H9 (cell line): ENCODE measurements around the gene USP43. TPM values are rescaled to one million over a fixed set of nuclear protein-coding genes. Genes with fewer than 3 reads are reported as not detected.

Experiments used
- DNase-seq: peaks from one replicate; pipeline ENCODE4 v3.0.0-alpha.2; 2017
- H2AFZ ChIP-seq: one replicate; pipeline ENCODE4 v1.6.1; 2013; ENCODE audit warnings: mild to moderate bottlenecking, low read length, control low read depth, moderate library complexity
- H2AK5ac ChIP-seq: 2 replicates; pipeline ENCODE4 v1.6.1; 2013; ENCODE audit warnings: low read length, control low read depth, mixed read lengths; ENCODE audit not compliant: insufficient read length
- H2BK120ac ChIP-seq: one replicate; pipeline ENCODE4 v1.6.1; 2013; ENCODE audit warnings: low read depth, mild to moderate bottlenecking, low read length, control low read depth, inconsistent platforms; ENCODE audit not compliant: poor library complexity, severe bottlenecking
- H2BK12ac ChIP-seq: 2 replicates; pipeline ENCODE4 v1.6.1; 2013; ENCODE audit warnings: low read length, control low read depth, mixed read lengths, low read depth; ENCODE audit not compliant: insufficient read length
- H2BK15ac ChIP-seq: 2 replicates; pipeline ENCODE4 v1.6.1; 2013; ENCODE audit warnings: low read depth, low read length, control low read depth
- H2BK20ac ChIP-seq: one replicate; pipeline ENCODE4 v1.6.1; 2013; ENCODE audit warnings: low read depth, mild to moderate bottlenecking, low read length, control low read depth, inconsistent platforms; ENCODE audit not compliant: poor library complexity, severe bottlenecking
- H2BK5ac ChIP-seq: 2 replicates; pipeline ENCODE4 v1.6.1; 2013; ENCODE audit warnings: low read length, control low read depth, mixed read lengths; ENCODE audit not compliant: insufficient read length
- H3K14ac ChIP-seq: 2 replicates; pipeline ENCODE4 v1.6.1; 2013; ENCODE audit warnings: low read length, control low read depth; ENCODE audit not compliant: insufficient read depth
- H3K18ac ChIP-seq: 2 replicates; pipeline ENCODE4 v1.6.1; 2013; ENCODE audit warnings: low read depth, mild to moderate bottlenecking, mixed read lengths, low read length, control low read depth; ENCODE audit not compliant: insufficient read length
- H3K23ac ChIP-seq: 2 replicates; pipeline ENCODE4 v1.6.1; 2013; ENCODE audit warnings: low read length, control low read depth, mixed read lengths, low read depth; ENCODE audit not compliant: insufficient read length
- H3K23me2 ChIP-seq: 2 replicates; pipeline ENCODE4 v1.6.1; 2013; ENCODE audit warnings: low read depth, mild to moderate bottlenecking, mixed read lengths, low read length, control low read depth; ENCODE audit not compliant: insufficient read length, poor library complexity, severe bottlenecking
- H3K27ac ChIP-seq: 2 replicates; pipeline ENCODE4 v1.5.1; 2013; ENCODE audit warnings: low read length, control low read depth, mixed read lengths, low read depth; ENCODE audit not compliant: insufficient read length
- H3K27me3 ChIP-seq: 2 replicates; pipeline ENCODE4 v1.6.1; 2013; ENCODE audit warnings: low read length, control low read depth, inconsistent platforms; ENCODE audit not compliant: insufficient read depth
- H3K4ac ChIP-seq: 2 replicates; pipeline ENCODE4 v1.6.1; 2013; ENCODE audit warnings: low read depth, mild to moderate bottlenecking, control low read depth, inconsistent platforms, low read length, moderate library complexity
- H3K4me1 ChIP-seq: 2 replicates; pipeline ENCODE4 v1.6.1; 2013; ENCODE audit warnings: low read length, control low read depth, inconsistent platforms; ENCODE audit not compliant: insufficient read depth
- H3K4me2 ChIP-seq: 2 replicates; pipeline ENCODE4 v1.6.1; 2013; ENCODE audit warnings: low read length, control low read depth, mixed read lengths; ENCODE audit not compliant: insufficient read length, insufficient read depth
- H3K56ac ChIP-seq: 2 replicates; pipeline ENCODE4 v1.6.1; 2013; ENCODE audit warnings: low read depth, mild to moderate bottlenecking, mixed read lengths, low read length, control low read depth; ENCODE audit not compliant: insufficient read length
- H3K79me1 ChIP-seq: 2 replicates; pipeline ENCODE4 v1.6.1; 2013; ENCODE audit warnings: low read depth, mild to moderate bottlenecking, moderate library complexity, low read length, control low read depth, inconsistent platforms; ENCODE audit not compliant: insufficient read depth, poor library complexity, severe bottlenecking
- H3K79me2 ChIP-seq: 2 replicates; pipeline ENCODE4 v1.6.1; 2013; ENCODE audit warnings: low read length, control low read depth, inconsistent platforms; ENCODE audit not compliant: insufficient read depth
- H3K9ac ChIP-seq: 2 replicates; pipeline ENCODE4 v1.6.1; 2013; ENCODE audit warnings: low read length, control low read depth, mixed read lengths; ENCODE audit not compliant: insufficient read length; ENCODE audit errors: extremely low read depth
- H3K9me3 ChIP-seq: one replicate; pipeline ENCODE4 v1.6.1; 2013; ENCODE audit warnings: low read depth, low read length, inconsistent platforms; ENCODE audit not compliant: control insufficient read depth
- H3T11ph ChIP-seq: one replicate; pipeline ENCODE4 v1.6.1; 2013; ENCODE audit warnings: mild to moderate bottlenecking, low read length, control low read depth, inconsistent platforms
- H4K20me1 ChIP-seq: one replicate; pipeline ENCODE4 v1.6.1; 2013; ENCODE audit not compliant: control insufficient read depth, insufficient read length, insufficient read depth
- H4K5ac ChIP-seq: 2 replicates; pipeline ENCODE4 v1.6.1; 2013; ENCODE audit warnings: low read depth, mild to moderate bottlenecking, mixed read lengths, low read length, control low read depth; ENCODE audit not compliant: insufficient read length
- H4K8ac ChIP-seq: replicated peaks from 2 replicates; pipeline ENCODE4 v1.6.1; 2013; ENCODE audit warnings: low read length, control low read depth, mixed read lengths, low read depth; ENCODE audit not compliant: insufficient read length
- H4K91ac ChIP-seq: 2 replicates; pipeline ENCODE4 v1.6.1; 2013; ENCODE audit warnings: low read depth, mild to moderate bottlenecking, moderate library complexity, mixed read lengths, low read length, control low read depth; ENCODE audit not compliant: insufficient read length
- H3K27ac Mint-ChIP-seq, 3 experiments: 2 replicates in 2 of 3; 3 replicates in 1 of 3; pipeline ENCODE4 v1.8.0; 2020 to 2021; ENCODE audit warnings: mixed read lengths in 3 of 3, mild to moderate bottlenecking in 1 of 3, moderate library complexity in 1 of 3
- H3K27me3 Mint-ChIP-seq: 2 replicates; pipeline ENCODE4 v1.8.0; 2021; ENCODE audit warnings: low read depth, mild to moderate bottlenecking, moderate library complexity, mixed read lengths
- H3K36me3 Mint-ChIP-seq, 3 experiments: 2 replicates in 2 of 3; 3 replicates in 1 of 3; pipeline ENCODE4 v1.8.0; 2020 to 2021; ENCODE audit warnings: low read depth in 3 of 3, mixed read lengths in 3 of 3; ENCODE audit not compliant: insufficient read depth in 1 of 3
- H3K4me1 Mint-ChIP-seq, 2 experiments: 2 replicates each; pipeline ENCODE4 v1.8.0; 2020; ENCODE audit warnings: mixed read lengths in 2 of 2
- H3K4me3 Mint-ChIP-seq, 2 experiments: 2 replicates in 1 of 2; 3 replicates in 1 of 2; pipeline ENCODE4 v1.8.0; 2020 to 2021; ENCODE audit warnings: mild to moderate bottlenecking in 2 of 2, mixed read lengths in 2 of 2, moderate library complexity in 1 of 2
- H3K9me3 Mint-ChIP-seq, 2 experiments: 2 replicates in 1 of 2; 3 replicates in 1 of 2; pipeline ENCODE4 v1.8.0; 2020; ENCODE audit warnings: mild to moderate bottlenecking in 2 of 2, mixed read lengths in 2 of 2, moderate library complexity in 1 of 2
- CTCF ChIP-seq: fragments of 200-600 bp; sonication (generic); conservative IDR thresholded peaks from 3 replicates; pipeline ENCODE4 v1.8.0; 2021; ENCODE audit warnings: antibody characterized with exemption, mild to moderate bottlenecking
- WGBS: extraction: QIAGEN DNeasy Blood & Tissue Kit; methylation state at CpG from one replicate; pipeline ENCODE4 v1.1.7; 2013; ENCODE audit warnings: missing lambda C conversion rate, low lambda C conversion rate, mixed read lengths; ENCODE audit not compliant: insufficient read length; ENCODE audit errors: extremely low coverage; 5-methylcytosine and 5-hydroxymethylcytosine counted together
- total RNA-seq: library from RNA; stranded (reverse); gene quantifications from 2 replicates; pipeline ENCODE4 v1.2.1, GENCODE V29; 2021

The USP43 gene
- total RNA-seq, 1 experiment from 2014 or later: 5.2 TPM

DNA sequence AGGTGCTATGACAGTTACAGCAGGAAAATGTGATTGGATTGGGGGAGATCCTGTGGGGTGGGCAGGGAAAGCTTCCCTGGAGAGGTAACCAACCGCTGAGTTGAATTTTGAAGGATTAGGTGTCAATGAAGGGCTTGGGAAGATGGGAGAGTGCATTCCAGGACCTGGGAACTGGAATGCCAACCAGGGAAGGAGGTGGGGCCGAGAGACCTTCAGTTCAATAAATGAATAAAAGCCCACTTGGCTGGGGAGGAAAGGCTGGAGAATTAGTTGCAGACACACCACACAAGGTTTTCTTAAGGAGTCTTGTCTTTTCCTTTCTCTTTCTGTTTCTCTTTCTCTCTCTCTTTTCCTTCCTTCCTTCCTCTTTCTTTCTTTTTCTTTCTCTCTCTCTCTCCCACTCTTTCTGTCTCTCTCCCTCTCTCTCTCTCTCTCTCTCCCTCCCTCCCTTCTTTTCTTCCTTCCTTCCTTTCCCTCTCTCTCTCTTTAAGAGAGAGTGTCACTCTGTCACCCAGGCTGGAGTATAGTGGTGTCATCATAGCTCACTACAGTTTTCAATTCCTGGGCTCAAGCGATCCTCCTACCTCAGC is 3.3 kb downstream of the USP43 start:
- Histone ChIP-seq H2AFZ (no peak overlapping the region), H3K56ac (no peak overlapping the region), H2BK20ac (no peak overlapping the region), H4K8ac (no peak overlapping the region), H3K23ac (no peak overlapping the region), H3K4me2 (peak overlapping the region; percentile 39), H3K4me1 (peaks cover 3% of the 10 kb centered on the region; the same call in 1 of the 2 replicates), H2BK5ac (no peak overlapping the region), H3K27me3 (peaks cover 4% of the 10 kb centered on the region; the same call in 1 of the 2 replicates), H3K14ac (no peak overlapping the region), H2BK12ac (no peak overlapping the region), H3K4ac (no peak overlapping the region), H3K27ac (peak overlapping the region; percentile 13), H3K79me1 (no peaks in the 10 kb centered on the region), H3K18ac (no peak overlapping the region), H3K9ac (no peak overlapping the region), H3K79me2 (no peaks in the 10 kb centered on the region; the same call in 1 of the 2 replicates), H3K23me2 (peaks cover 17% of the 10 kb centered on the region), H2BK120ac (no peak overlapping the region), H4K20me1 (no peaks in the 10 kb centered on the region), H4K91ac (no peak overlapping the region), H2AK5ac (no peak overlapping the region), H3K9me3 (no peaks in the 10 kb centered on the region), H4K5ac (no peak overlapping the region), H2BK15ac (no peak overlapping the region), H3T11ph (no peak overlapping the region)
- no CpG with 5 or more reads among the region's 3 CpGs for WGBS
- Mint-ChIP-seq H3K36me3 (no peaks in the 10 kb centered on the region), H3K9me3 (no peaks in the 10 kb centered on the region; a peak in 2 of 5 replicates), H3K27ac (peak overlapping the region; percentile 6 to 45 (median 36); a peak in 5 of 7 replicates), H3K4me1 (peaks cover 35 to 36% of the 10 kb centered on the region in 2 experiments), H3K4me3 (peak overlapping the region; percentile 8 to 57; a peak in 2 of 5 replicates), H3K27me3 (peaks cover 14% of the 10 kb centered on the region)
- no peak for TF ChIP-seq CTCF
- peak; percentile 53 for DNase-seq
